SKM-1 (cell line): ENCODE measurements around the gene CD28.
A peak's percentile ranks its signal among the peaks of the same experiment; 100 is the strongest.

Experiments used
- DNase-seq: peaks from one replicate; lab custom pipeline; 2025; ENCODE audit not compliant: unreplicated experiment; lab: John Stamatoyannopoulos, UW

The CD28 gene

DNA sequence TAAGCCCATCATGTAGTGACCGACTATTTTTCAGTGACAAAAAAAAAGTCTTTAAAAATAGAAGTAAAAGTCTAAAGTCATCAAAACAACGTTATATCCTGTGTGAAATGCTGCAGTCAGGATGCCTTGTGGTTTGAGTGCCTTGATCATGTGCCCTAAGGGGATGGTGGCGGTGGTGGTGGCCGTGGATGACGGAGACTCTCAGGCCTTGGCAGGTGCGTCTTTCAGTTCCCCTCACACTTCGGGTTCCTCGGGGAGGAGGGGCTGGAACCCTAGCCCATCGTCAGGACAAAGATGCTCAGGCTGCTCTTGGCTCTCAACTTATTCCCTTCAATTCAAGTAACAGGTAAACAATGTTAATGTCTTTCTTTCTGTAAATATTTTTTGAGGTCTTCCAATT, at the start of gene CD28:
Gene CD28, plus strand, starts transcription at position 237 of the 400 bp plus-strand sequence. Its CDS starts 58 bp downstream, at position 295.
- DNase-seq, result no peak

DNA sequence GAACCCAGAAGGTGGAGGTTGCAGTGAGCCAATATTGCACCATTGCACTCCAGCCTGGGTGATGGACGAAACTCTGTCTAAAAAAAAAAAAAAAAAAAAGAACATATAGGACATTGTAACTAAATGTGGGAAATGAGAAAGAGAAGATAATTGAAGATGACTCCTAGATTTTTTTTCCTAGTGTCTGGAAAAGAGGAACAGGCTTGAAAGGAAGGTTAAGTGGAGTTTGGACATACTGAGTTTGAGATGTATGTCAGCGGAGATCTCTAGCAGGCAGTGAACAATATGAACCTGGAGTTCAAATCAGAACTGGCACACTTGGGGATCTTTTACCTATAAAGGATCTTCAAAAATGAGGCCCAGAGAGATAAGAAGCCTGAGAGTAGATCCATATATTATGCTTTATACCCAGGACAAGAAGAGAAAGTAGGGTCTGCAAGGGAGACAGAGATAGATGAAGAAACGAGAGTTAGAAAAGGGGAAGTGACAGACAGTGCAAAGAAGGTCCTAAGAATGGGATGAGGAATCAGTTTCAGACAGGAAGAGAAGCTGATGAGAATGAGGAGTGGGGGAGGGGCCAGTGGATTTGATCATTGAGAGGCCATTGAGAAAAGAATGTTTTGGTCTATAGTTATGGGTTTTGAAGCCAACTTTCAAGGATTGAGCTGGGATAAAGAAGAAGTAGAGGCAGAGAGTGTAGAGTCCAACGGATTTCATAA, 46.9 kb upstream of the CD28 start:
- DNase-seq, result peak; percentile 65

DNA sequence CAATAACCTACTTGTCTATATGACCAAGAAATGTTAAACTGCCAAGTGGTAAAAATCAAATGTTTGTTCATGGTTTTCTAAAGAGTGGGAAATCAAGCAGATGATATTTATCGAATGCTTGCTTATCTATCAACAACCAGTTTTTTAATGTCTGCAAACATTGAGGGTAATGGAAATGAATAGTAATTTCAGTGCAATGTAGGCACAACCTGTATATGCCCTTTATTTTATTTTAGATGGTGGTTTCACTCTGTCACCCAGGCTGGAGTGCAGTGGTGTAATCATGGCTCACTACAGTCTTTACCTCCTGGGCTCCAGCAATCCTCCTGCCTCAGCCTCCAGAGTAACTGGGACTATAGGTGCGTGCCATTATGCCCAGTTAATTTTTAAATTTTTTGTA, 46.0 kb upstream of the CD28 start:
- DNase-seq, result no peak

DNA sequence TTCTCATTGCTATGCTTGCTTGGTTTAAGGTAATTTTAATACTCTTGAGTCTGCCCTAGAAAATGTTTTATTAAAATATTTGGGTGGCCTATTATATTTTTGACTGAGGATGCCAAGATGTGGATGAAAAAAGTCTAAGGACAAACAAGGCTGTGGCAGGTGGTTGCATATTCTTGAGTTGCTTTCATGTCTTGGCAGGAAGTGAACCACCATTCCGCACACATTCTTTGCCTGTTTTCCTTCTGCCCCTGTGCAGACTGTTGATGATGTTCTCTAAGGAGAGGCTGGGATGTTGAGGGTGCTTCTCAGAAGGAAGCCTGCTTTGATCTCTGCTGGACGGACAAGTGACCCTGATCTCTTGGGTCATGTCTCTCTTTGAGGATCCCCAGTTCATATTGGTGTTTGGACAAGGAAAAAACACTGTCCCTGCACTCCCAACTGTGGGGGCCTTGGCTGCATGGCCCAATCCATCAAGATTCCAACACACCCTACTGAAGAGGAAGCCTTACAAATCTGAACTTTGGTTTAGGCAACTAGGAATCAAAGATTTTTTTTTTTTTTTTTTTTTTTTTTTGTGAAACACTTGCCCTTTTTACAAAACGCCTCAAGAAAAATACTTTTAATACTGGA, 45.0 kb upstream of the CD28 start:
- DNase-seq, result no peak

DNA sequence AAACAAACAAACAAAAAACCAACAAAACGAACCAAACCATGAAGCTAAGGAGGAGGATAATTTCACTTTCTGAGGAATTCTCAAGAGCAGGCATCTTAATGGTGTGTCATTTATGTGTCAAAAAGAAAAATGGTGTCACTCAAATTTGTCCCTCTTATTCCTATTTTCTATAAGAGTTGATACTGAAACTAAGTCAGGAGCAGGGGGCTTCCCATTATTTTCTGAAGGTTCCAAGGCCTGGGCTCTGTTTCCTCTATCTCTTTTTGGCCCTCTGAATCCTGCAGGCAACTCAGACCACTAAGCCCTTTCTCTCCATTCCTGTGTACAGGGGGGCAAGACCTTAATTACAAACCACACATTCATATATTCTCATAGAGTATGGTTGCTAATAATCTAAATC, 44.0 kb upstream of the CD28 start:
- no peak for DNase-seq

DNA sequence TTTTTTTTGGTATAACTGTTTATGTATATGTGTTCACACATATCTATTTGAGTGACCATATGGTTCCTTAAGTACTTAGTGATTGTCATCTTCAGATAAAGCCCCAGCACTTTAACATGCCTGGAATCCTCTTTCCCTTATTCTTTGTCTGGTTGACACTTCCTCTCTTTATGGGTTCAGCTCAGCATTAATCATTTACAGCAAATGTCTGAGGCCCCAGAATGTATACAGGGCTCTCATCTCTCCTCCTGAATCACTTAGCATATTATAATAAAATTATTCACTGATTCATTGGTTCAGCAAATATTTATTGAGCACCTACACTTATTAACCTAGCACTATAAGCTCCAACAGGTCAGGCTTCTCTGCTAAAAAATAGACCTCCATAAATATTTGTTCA, 43.5 kb upstream of the CD28 start:
- DNase-seq, result no peak

DNA sequence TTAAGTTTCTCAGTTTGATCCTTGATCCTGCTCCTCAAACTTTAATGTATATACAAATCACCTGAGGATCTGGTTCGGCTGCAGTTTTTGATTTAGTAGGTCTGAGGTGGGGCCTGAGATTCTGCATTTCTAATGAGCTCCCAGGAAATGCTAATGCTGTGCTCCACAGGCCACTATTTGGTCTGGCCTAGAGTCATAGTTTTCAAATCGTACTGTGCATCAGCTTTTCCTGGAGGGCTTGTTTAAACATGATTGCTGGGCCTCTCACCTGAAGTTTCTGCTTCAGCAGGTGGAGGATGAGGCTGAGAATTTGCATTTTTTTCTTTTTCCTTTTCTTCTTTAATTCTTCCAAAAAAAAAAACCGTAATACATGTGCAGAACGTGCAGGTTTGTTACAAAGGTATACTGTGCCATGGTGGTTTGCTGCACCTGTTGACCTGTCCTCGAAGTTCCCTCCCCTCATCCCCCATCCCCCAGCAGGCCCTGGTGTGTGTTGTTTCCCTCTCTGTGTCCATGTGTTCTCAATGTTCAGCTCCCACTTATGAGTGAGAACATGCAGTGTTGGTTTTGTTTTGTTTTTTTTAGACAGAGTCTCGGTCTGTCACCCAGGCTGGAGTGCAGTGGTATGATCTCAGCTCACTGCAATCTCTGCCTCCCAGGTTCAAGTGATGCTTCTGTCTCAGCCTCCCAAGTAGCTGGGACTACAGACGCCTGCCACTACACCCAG, 42.2 kb upstream of the CD28 start:
- DNase-seq, result no peak

DNA sequence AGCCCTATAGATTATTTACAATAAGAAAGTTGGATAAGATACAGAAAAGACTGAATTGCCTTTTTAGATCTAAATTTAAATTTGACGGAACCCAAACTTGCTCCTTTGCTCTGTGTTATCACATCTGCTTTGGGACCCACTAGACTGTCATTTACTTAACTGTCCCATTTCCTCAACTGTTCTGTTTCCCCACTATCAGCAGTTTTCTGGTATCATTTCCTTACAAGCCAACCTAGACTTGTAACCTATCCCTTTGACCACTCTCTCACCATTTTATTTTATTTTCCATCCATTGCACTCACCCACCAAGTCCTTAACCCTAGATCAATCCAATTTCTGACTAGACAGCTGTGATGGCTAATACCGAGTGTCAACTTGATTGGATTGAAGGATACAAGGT, 38.6 kb upstream of the CD28 start:
- DNase-seq, result no peak

DNA sequence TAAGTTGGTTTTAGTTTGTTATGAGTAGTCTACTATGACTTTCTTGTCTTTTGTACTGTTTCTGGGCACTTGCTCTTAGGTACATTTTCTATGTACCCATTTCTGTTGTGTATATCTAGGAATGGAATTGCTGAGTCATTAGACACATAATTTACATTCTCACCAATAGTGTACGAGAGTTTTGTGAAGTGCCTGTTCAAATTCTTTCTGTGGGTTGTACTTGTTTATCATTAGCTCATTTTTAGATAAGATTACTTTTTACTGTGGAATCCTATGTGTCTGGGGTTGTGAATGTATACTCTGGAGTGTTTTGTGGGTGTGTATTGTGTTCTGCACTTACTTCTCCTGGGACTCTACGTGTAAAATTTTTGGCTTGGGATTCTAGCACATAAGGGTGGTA, 36.6 kb upstream of the CD28 start:
- no peak for DNase-seq

DNA sequence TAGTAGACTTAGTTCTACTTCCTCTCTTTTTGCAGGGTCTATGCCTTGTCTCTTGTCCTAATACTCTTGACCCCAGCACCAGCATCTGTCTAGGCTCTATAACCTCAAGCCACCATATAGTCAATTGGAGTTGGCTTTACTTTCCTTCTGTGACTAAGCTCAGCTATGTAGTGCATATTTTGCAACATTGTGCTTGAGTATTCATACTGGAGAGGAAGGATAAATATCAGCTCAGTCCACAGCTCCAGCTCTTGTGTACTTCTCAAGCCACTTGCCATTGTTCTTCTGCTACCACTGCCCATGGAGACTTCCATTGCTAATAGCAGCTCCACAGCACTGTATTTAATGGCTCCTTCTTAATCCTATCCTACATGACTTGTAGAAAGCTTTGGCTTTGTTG, 35.5 kb upstream of the CD28 start:
- DNase-seq, result no peak

DNA sequence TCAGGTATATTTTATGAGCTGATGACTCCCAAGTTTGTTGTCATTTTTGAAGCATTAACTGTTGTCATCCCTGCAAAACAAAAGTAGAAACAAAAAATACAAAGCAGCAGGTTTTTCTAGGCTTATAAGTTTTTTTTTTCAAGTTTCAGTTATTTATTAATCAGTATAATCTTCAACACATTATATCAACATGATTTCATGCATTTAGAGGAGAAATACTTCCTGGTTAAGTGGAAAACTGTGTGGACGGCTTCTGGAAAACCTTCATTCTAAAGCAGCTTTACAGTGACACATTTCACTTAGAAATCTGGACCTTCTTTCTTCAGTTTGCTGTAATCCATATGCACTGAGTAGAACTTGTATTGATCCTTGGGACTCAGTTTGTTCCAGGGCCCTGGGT, 34.6 kb upstream of the CD28 start:
- no peak for DNase-seq

DNA sequence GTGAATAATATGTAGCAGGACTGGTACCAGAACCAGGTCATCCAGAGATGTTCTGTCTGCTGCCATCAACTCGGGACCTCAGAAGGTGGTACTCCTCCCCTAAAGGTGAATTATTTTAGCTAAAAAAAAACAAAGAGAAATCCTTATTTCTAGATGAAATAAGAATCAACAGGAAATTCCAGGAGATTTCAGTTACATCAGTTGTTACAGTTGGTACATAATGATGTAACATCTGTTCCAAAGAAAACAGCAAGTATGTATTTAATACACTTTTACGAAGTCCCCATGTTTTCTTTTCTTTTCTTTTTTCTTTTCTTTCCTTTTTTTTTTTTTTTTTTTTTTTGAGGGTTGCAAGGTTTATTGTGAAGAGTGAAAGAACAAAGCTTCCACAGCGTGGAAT, 33.6 kb upstream of the CD28 start:
- DNase-seq, result no peak

DNA sequence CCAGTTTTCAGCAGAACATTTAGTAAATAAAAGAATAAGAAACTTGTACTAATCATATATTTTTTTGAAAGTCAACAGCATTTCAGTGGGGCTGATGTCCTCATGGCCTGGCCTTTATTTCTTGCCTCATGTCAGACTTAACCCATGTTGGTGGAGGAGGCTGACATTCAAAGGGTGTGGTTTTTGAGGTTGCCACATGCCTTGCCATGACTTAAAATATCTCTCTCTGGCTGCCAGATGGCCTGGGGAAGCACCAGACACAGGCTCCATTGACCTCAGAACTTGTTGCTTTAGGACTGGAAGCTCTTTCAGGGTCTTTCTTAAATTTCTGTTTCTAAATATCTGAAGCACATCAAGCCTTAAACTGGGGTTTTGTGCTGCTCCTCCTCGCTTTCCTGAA, 32.5 kb upstream of the CD28 start:
- peak; percentile 67 for DNase-seq

DNA sequence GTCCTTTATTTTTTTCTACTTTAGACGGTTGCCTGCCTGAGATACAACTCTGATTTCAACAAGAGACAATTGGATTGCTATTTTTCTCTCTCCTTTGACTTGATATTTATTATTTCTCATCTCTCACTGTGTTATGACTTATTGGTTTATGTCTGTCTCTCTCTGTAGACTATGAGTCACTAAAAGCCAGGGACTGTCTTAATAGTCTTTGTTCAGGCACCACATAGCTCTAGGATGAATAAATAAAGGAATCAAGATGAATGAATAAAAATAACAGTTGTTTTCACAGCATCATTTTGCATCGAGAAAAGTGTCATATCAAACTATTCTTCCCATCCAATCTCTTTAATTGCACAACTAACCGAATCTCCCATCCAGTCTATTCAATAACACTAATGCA, 31.4 kb upstream of the CD28 start:
- no peak for DNase-seq

DNA sequence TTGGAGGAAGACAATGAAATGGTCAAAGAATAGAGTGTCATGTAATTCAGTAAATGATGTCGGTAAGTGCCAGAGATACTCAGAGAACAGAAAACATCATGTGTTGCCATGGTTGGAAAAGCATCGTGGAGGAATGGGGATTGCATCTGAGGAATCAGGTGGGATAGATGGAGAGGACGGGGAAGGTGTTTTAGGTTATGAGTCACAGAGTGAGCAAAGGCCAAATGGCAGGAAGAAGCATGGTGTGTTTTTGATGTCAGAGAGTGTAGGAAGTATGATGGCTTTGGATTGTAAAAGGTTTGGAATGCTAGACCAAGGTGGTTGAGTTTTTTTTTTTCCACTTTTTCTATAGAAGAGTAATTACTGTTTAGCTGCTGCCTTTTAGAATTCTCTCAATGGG, 27.5 kb upstream of the CD28 start:
- no peak for DNase-seq

DNA sequence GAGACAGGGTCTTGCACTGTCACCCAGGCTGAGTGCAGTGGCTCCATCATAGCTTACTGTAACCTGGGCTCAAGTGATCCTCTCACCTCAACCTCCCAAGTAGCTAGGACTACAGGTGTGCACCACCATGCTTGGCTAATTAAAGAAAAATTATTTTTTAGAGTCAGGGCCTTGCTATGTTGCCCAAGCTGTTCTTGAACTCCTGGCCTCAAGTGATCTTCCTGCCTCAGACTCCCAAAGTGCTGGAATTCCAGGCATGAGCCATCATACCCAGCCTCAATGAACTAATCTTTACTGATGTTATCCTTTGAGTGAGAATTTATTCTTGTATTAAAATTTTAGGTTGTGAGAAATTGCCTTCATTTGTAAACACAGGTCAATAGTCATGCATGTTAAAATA, 27.0 kb upstream of the CD28 start:
- no peak for DNase-seq

DNA sequence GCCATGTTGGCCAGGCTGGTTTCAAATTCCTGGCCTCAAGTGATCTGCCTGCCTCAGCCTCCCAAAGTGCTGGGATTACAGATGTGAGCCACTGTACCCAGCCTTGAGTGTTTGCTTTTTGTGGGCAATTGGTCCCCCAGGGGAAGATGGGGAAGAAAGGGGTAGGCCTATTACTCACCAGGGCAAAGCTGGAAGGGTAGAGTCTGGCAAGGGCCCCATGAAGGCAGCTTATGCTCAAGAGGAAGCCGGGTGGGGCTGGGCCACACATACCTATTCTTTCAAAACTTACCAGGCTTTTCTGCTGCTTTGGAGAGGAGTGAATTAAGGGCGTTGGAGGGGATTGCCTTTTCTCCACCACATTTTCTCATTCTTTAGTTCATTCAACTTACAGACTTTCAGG, 24.5 kb upstream of the CD28 start:
- no peak for DNase-seq

DNA sequence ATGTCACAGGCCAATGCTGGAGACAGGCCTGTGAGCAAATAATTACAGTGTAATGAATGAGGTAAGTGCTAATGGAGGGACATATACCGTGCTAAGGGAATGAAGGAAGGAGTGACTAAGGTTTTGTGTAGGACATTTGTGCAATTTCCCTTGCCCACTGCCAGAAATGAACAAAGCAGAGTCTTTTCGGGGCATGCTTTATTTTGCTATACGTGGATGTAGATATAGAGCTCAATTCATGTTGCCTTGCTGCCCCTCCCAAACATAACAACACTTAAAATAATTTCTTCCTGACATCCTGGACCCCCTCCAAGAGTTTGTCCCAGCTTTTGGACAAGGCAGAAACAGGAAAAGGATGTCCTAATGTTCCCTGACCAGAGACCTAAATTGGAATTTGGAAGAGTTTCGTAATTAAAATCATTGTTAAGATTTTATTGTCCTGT, 23.7 kb upstream of the CD28 start:
- no peak for DNase-seq

DNA sequence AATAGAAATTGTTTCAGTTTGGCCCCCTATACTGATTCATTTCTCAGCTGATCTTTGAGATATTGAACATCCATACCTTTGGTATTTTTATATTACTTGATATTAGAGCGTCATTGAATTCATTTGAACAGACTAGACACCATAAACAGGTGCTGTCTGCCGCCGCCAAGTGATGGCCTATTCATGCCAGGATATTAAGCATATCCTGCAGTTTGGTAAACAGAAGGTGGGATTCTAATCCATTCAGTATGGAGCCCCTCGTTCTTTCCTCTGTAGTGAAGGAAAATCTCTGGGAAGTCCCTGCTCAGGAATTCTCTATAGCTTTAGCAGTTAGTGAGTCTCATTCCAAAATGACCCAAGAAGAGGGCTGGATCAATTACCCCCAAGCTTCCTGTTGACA, 23.0 kb upstream of the CD28 start:
- no peak for DNase-seq

DNA sequence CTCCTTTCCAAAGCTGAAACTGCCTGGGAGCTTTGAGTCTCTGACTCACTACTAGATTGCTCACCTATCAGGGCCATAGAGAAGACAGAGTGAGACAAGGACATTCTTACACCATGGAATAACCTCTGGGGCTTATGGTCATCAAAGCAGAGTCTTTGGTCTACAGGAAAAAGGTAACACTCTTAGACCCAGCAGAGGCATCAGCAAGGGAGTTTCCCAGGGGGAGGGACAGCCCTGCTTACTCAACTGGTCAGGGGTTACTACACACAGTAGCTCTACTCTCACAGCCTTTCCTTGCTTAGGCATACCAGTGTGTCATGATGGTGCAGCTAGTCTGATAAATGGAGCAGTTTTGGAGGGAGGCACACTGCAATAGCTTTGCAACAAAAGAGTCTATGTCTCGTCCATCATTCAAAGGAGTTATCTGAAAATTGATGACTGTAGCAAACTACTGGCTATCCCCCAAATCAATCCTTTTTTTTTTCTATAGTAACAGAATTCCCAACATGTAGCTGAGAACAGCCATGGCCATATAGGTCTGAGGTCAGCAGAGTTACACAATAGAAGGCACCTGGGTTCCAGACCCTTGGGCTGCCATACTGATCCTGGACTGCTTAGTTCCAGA, 22.4 kb upstream of the CD28 start:
- no peak for DNase-seq

DNA sequence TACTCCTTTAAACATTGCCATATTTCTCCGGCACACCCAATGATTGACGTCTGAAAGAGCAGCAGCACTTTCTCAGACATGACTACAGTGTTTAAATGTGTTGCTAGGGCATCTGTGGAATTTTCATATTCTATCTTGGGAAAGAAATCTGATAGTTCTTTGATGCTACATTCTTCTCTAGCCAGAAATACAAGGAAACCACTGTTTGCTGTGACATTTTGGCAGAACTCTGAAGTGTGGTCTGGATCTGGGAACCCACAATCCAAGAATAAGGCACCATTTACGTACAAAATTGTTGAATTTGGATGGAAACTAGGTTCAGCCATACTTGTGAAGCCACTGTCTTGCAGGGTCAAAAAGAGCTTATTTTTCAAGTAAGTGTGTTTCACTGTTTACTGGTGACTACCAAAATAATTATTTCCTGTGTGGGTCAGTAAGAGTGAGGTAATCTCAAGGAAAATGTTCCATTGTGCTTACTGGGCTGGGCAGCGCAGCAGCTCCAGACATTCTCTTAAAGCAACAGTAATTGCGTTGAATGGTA, 21.3 kb upstream of the CD28 start:
- no peak for DNase-seq
